ENCODE results near the gene SART1.

- no peak for TF ChIP-seq YY1 (IDR thresholded peaks at IDR 0.05; ENCODE audit: insufficient read depth, insufficient read length)
- no peak for TF ChIP-seq ZNF274 (IDR thresholded peaks at IDR 0.05; ENCODE audit: low read depth, low read length)
These were observed 42.7 kb downstream of the SART1 start for GRCh38 chr11:66004186-66004585.

Measured in NT2/D1 (cell line).